Measurements from ENCODE around the gene PDIA5. TPM values are rescaled to one million over a fixed set of nuclear protein-coding genes. Genes with fewer than 3 reads are reported as not detected.

The PDIA5 gene
- total RNA-seq, 1 donor from 2014 or later, result 3.1 TPM

GRCh38 chr3:123044981-123045763 is 21.7 kb upstream of the PDIA5 start:
- DNase-seq, result no peak

GRCh38 chr3:123046262-123047061 is 20.4 kb upstream of the PDIA5 start:
- no peak for DNase-seq

GRCh38 chr3:123047062-123047319 is 19.8 kb upstream of the PDIA5 start:
- no peak for DNase-seq

- no peak for DNase-seq
These were observed 18.2 kb upstream of the PDIA5 start for GRCh38 chr3:123048480-123049237.

- DNase-seq, result no peak
These were observed 16.2 kb upstream of the PDIA5 start for GRCh38 chr3:123050666-123051065.

GRCh38 chr3:123053107-123053506 is 13.7 kb upstream of the PDIA5 start:
- no peak for DNase-seq

GRCh38 chr3:123054109-123054778 is 12.6 kb upstream of the PDIA5 start:
- no peak for DNase-seq

- DNase-seq, result no peak
These were observed 11.9 kb upstream of the PDIA5 start for GRCh38 chr3:123054931-123055330.

- no peak for DNase-seq
These were observed 11.5 kb upstream of the PDIA5 start for GRCh38 chr3:123055352-123055751.

GRCh38 chr3:123058505-123058904 is 8.3 kb upstream of the PDIA5 start:
- DNase-seq, result no peak

- DNase-seq, result no peak
These were observed 6.8 kb upstream of the PDIA5 start for GRCh38 chr3:123060054-123060453.

GRCh38 chr3:123061856-123062255 is 5.0 kb upstream of the PDIA5 start:
- no peak for DNase-seq

GRCh38 chr3:123063034-123063433 is 3.8 kb upstream of the PDIA5 start:
- no peak for DNase-seq

- DNase-seq, result no peak
These were observed 2.3 kb upstream of the PDIA5 start for GRCh38 chr3:123064506-123064905.

GRCh38 chr3:123064914-123065313 is 1.9 kb upstream of the PDIA5 start:
- no peak for DNase-seq

GRCh38 chr3:123066599-123066895 is 278 bp upstream of the PDIA5 start:
- no peak for DNase-seq

- no peak for DNase-seq
These were observed 1.1 kb downstream of the PDIA5 start for GRCh38 chr3:123067689-123068600.

- no peak for DNase-seq
These were observed 2.0 kb downstream of the PDIA5 start for GRCh38 chr3:123068601-123069381.

GRCh38 chr3:123070510-123070909 is 3.7 kb downstream of the PDIA5 start:
- no peak for DNase-seq

- DNase-seq, result peak; percentile 46
These were observed 4.3 kb downstream of the PDIA5 start for GRCh38 chr3:123071146-123071545.

GRCh38 chr3:123071581-123071980 is 4.8 kb downstream of the PDIA5 start:
- no peak for DNase-seq
